Loucy (cell line): ENCODE measurements around the gene SLC39A1.

Experiments used
- H2AFZ ChIP-seq: fragments of 200-600 bp; sonication (generic); 2 replicates; pipeline ENCODE4 v1.6.0; 2016; ENCODE audit warnings: antibody characterized with exemption, mild to moderate bottlenecking, low read length, moderate library complexity
- H3F3A ChIP-seq: fragments of 200-600 bp; 2 replicates; pipeline ENCODE4 v1.6.0; 2016; ENCODE audit warnings: antibody characterized with exemption, low read depth, mild to moderate bottlenecking
- H3K27me3 ChIP-seq: fragments of 200-600 bp; sonication (generic); 2 replicates; pipeline ENCODE4 v1.6.1; 2014; ENCODE audit warnings: low read length, mild to moderate bottlenecking; ENCODE audit not compliant: insufficient read depth, poor library complexity, severe bottlenecking
- H3K36me3 ChIP-seq: fragments of 200-600 bp; sonication (generic); 2 replicates; pipeline ENCODE4 v1.6.1; 2016; ENCODE audit warnings: low read length; ENCODE audit not compliant: insufficient read depth
- H3K4me1 ChIP-seq: fragments of 200-600 bp; sonication (generic); 2 replicates; pipeline ENCODE4 v1.5.1; 2014; ENCODE audit warnings: low read length, mild to moderate bottlenecking; ENCODE audit not compliant: insufficient read depth, poor library complexity, severe bottlenecking
- H3K4me2 ChIP-seq: fragments of 200-600 bp; sonication (generic); 2 replicates; pipeline ENCODE4 v1.6.0; 2014; ENCODE audit warnings: antibody characterized with exemption, low read length, low read depth, mild to moderate bottlenecking; ENCODE audit not compliant: poor library complexity, severe bottlenecking
- H3K4me3 ChIP-seq: fragments of 200-600 bp; sonication (generic); 2 replicates; pipeline ENCODE4 v1.5.1; 2014; ENCODE audit warnings: low read length, mild to moderate bottlenecking, mixed read lengths; ENCODE audit not compliant: poor library complexity, severe bottlenecking
- H3K79me2 ChIP-seq: fragments of 200-600 bp; sonication (generic); 2 replicates; pipeline ENCODE4 v1.6.1; 2014; ENCODE audit warnings: low read length; ENCODE audit not compliant: insufficient read depth
- H3K9ac ChIP-seq: fragments of 200-600 bp; sonication (generic); 2 replicates; pipeline ENCODE4 v1.6.0; 2014; ENCODE audit warnings: mild to moderate bottlenecking, low read depth, low read length, moderate library complexity; ENCODE audit not compliant: poor library complexity, severe bottlenecking
- H3K9me2 ChIP-seq: fragments of 200-600 bp; sonication (generic); replicated peaks from 2 replicates; pipeline ENCODE4 v1.6.1; 2016; ENCODE audit warnings: low read depth, low read length, mixed read lengths
- H3K9me3 ChIP-seq: fragments of 200-600 bp; sonication (generic); 2 replicates; pipeline ENCODE4 v1.6.1; 2014; ENCODE audit warnings: mild to moderate bottlenecking, antibody characterized with exemption, low read length, low read depth; ENCODE audit not compliant: insufficient read depth
- H4K20me1 ChIP-seq: fragments of 200-600 bp; sonication (generic); 2 replicates; pipeline ENCODE4 v1.6.0; 2014; ENCODE audit warnings: antibody characterized with exemption, low read length, mild to moderate bottlenecking; ENCODE audit not compliant: insufficient read depth, poor library complexity, severe bottlenecking
- CTCF ChIP-seq: fragments of 200-600 bp; sonication (generic); conservative IDR thresholded peaks from 2 replicates; pipeline ENCODE4 v1.5.1; 2014; ENCODE audit warnings: mild to moderate bottlenecking, antibody characterized with exemption, low read length
- EZH2phosphoT487 ChIP-seq: fragments of 200-600 bp; IDR thresholded peaks from 2 replicates; pipeline ENCODE4 v1.6.1; 2018; ENCODE audit warnings: antibody characterized with exemption, mild to moderate bottlenecking, moderate library complexity, borderline replicate concordance

The SLC39A1 gene

GRCh38 chr1:153973071-153973470 lies 9.7 kb upstream of the SLC39A1 start:
- no peaks in the 10 kb centered on the region for H3F3A ChIP-seq
- H3K9me3 ChIP-seq: no peaks in the 10 kb centered on the region
- TF ChIP-seq EZH2phosphoT487: no peak
- TF ChIP-seq CTCF: no peak
- no peaks in the 10 kb centered on the region for H3K27me3 ChIP-seq
- H3K9ac ChIP-seq: no peak overlapping the region
- peaks cover 12% of the 10 kb centered on the region; the same call in 1 of the 2 replicates for H3K36me3 ChIP-seq
- peaks cover 47% of the 10 kb centered on the region for H3K79me2 ChIP-seq
- no peaks in the 10 kb centered on the region for H3K9me2 ChIP-seq
- no peak overlapping the region for H3K4me2 ChIP-seq
- peaks cover 8% of the 10 kb centered on the region for H4K20me1 ChIP-seq
- peaks cover 39% of the 10 kb centered on the region for H3K4me1 ChIP-seq
- H2AFZ ChIP-seq: no peak overlapping the region
- H3K4me3 ChIP-seq: no peak overlapping the region

- H3K9me2 ChIP-seq: no peaks in the 10 kb centered on the region
- H3F3A ChIP-seq: no peaks in the 10 kb centered on the region
- peaks cover 12% of the 10 kb centered on the region; the same call in 1 of the 2 replicates for H3K36me3 ChIP-seq
These were observed 7.0 kb upstream of the SLC39A1 start for GRCh38 chr1:153970346-153970745.

GRCh38 chr1:153968972-153969371 lies 5.6 kb upstream of the SLC39A1 start:
- H3K4me3 ChIP-seq: peak overlapping the region; percentile 90

More at GRCh38 chr1:153970346-153970745, 7.0 kb upstream of the SLC39A1 start:
- TF ChIP-seq EZH2phosphoT487 (no peak), CTCF (no peak)
- Histone ChIP-seq H3K79me2 (peaks cover 46% of the 10 kb centered on the region), H2AFZ (no peak overlapping the region), H4K20me1 (no peaks in the 10 kb centered on the region), H3K4me3 (no peak overlapping the region), H3K27me3 (no peaks in the 10 kb centered on the region), H3K4me2 (no peak overlapping the region), H3K9me3 (no peaks in the 10 kb centered on the region), H3K9ac (no peak overlapping the region), H3K4me1 (peaks cover 38% of the 10 kb centered on the region)

More at GRCh38 chr1:153968972-153969371, 5.6 kb upstream of the SLC39A1 start:
- no peaks in the 10 kb centered on the region for H4K20me1 ChIP-seq
- H3K79me2 ChIP-seq: peaks cover 49% of the 10 kb centered on the region
- H3K36me3 ChIP-seq: peaks cover 3% of the 10 kb centered on the region; the same call in 1 of the 2 replicates
- H3K9me2 ChIP-seq: no peaks in the 10 kb centered on the region
- no peak overlapping the region for H2AFZ ChIP-seq
- no peaks in the 10 kb centered on the region for H3K27me3 ChIP-seq
- H3F3A ChIP-seq: no peaks in the 10 kb centered on the region
- H3K4me1 ChIP-seq: peaks cover 39% of the 10 kb centered on the region
- TF ChIP-seq CTCF: no peak
- TF ChIP-seq EZH2phosphoT487: no peak
- H3K9me3 ChIP-seq: no peaks in the 10 kb centered on the region
- peak overlapping the region; percentile 97 for H3K9ac ChIP-seq
- H3K4me2 ChIP-seq: peak overlapping the region; percentile 78
